Esophagus squamous epithelium (tissue), 5 donors: Measurements from ENCODE around the gene DLG2. TPM values are rescaled to one million over a fixed set of nuclear protein-coding genes. Genes with fewer than 3 reads are reported as not detected.
A peak's percentile ranks its signal among the peaks of the same experiment; 100 is the strongest.
"Not testable (repeated sequence)": the region's sequence is repeated elsewhere in the genome, so short reads cannot be mapped to it uniquely, and the experiment has no call there.

Experiments
- DNase-seq: peaks from one replicate; lab custom pipeline; 2025; lab: John Stamatoyannopoulos, UW
- H3K27ac ChIP-seq, 4 donors: fragments of 200-600 bp; sonication (generic); one replicate each; pipeline ENCODE4 v1.5.1; 2016 to 2019; ENCODE audit warnings: mild to moderate bottlenecking in 1 of 4
- H3K27me3 ChIP-seq, 4 donors: fragments of 200-600 bp; sonication (generic); 1 replicate in 3 of 4; 2 replicates in 1 of 4; pipeline versions ENCODE4 v1.5.1 to v1.6.0; 2017 to 2021; ENCODE audit warnings: antibody characterized with exemption in 1 of 4
- H3K36me3 ChIP-seq, 3 donors: fragments of 200-600 bp; sonication (generic); one replicate each; pipeline ENCODE4 v1.5.1; 2016 to 2019
- H3K4me1 ChIP-seq, 3 donors: fragments of 200-600 bp; sonication (generic); one replicate each; pipeline ENCODE4 v1.5.1; 2017 to 2019
- H3K4me3 ChIP-seq, 4 donors: fragments of 200-600 bp; sonication (generic); 1 replicate in 3 of 4; 2 replicates in 1 of 4; pipeline ENCODE4 v1.5.1; 2016 to 2019; ENCODE audit warnings: mild to moderate bottlenecking in 2 of 4, moderate library complexity in 1 of 4
- H3K9me3 ChIP-seq, 3 donors: fragments of 200-600 bp; sonication (generic); one replicate each; pipeline ENCODE4 v1.5.1; 2016 to 2019
- POLR2A ChIP-seq, 4 donors: fragments of 450-650 bp; IDR thresholded peaks; one replicate each; pipeline ENCODE4 v1.6.1; 2017; ENCODE audit warnings: antibody characterized with exemption in 4 of 4, mild to moderate bottlenecking in 4 of 4, moderate library complexity in 3 of 4
- WGBS, 2 donors: methylation state at CpG; one replicate each; pipeline ENCODE4 v1.1.5; 2018; 5-methylcytosine and 5-hydroxymethylcytosine counted together
- intact Hi-C: fragments of 100-400 bp; cut with DNase I; formaldehyde crosslinking; loops from one replicate; pipeline ENCODE4 v1.15.0; 2022
- total RNA-seq, 4 donors: library from RNA; depleted of rRNA; stranded (reverse); fragments of >200 nt; gene quantifications; one replicate each; pipeline ENCODE4 v1.1.0, GENCODE V29; 2016
- TF ChIP-seq, protein P1 (sequence below), 6 experiments: fragments of 450-650 bp in 4 of 6; fragments of 200-600 bp in 2 of 6; sonication (generic) in 2 of 6; IDR thresholded peaks; one replicate each; pipeline ENCODE4 v1.5.1; 2016 to 2019; ENCODE audit warnings: antibody characterized with exemption in 6 of 6, mild to moderate bottlenecking in 4 of 6, moderate library complexity in 4 of 6
- donor health status: DM: yes; HTN: yes; CAD: no.

Gene DLG2
- total RNA-seq, 4 donors from 2014 or later: 2.9 to 27.7 (median 12.6) TPM

DNA sequence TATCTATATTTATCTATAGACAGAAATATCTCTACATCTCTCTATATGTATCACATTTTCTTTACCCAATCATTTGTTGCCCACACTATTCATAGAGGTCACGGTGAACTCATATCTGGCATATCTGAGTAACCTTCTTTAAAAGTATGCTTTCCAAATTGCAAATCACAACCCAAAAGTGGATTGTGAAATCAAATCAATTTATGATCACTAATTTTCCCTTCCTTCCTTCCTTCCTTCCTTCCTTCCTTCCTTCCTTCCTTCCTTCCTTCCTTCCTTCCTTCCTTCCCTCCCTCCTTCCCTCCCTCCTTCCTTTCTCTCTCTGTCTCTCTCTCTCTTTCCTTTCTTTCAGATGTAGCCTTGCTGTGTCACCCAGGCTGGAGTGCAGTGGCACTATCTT is 1893.0 kb downstream of the DLG2 start:
- H3K27ac ChIP-seq: no peak overlapping the region
- intact Hi-C loops: no loop called here
- H3K36me3 ChIP-seq: no peaks in the 10 kb centered on the region
- DNase-seq: no peak
- WGBS, 2 donors: 75 to 88% methylated on average over 1 of the region's 1 CpG
- no peaks in the 10 kb centered on the region for H3K9me3 ChIP-seq
- H3K4me3 ChIP-seq: no peak overlapping the region
- no peaks in the 10 kb centered on the region for H3K27me3 ChIP-seq
- TF ChIP-seq, protein P1, sequence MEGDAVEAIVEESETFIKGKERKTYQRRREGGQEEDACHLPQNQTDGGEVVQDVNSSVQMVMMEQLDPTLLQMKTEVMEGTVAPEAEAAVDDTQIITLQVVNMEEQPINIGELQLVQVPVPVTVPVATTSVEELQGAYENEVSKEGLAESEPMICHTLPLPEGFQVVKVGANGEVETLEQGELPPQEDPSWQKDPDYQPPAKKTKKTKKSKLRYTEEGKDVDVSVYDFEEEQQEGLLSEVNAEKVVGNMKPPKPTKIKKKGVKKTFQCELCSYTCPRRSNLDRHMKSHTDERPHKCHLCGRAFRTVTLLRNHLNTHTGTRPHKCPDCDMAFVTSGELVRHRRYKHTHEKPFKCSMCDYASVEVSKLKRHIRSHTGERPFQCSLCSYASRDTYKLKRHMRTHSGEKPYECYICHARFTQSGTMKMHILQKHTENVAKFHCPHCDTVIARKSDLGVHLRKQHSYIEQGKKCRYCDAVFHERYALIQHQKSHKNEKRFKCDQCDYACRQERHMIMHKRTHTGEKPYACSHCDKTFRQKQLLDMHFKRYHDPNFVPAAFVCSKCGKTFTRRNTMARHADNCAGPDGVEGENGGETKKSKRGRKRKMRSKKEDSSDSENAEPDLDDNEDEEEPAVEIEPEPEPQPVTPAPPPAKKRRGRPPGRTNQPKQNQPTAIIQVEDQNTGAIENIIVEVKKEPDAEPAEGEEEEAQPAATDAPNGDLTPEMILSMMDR (IDR thresholded peaks at IDR 0.05): no peak
- no peak for TF ChIP-seq POLR2A (IDR thresholded peaks at IDR 0.05)
- H3K4me1 ChIP-seq: peaks cover 0 to 4% (median 0%) of the 10 kb centered on the region in 3 donors

DNA sequence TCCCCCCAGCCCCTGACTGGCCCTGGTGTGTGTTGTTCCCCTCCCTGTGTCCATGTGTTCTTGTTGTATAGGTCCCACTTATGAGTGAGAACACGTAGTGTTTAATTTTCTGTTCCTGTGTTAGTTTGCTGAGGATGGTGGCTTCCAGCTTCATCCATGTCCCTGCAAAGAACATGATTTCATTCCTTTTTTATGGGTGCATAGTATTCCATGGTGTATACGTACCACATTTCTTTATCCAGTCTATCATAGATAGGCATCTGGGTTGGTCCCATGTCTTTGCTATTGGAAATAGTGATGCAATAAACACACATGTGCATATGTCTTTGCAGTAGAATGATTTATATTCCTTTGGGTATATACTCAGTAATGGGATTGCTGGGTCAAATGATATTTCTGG is 1895.9 kb downstream of the DLG2 start:
- H3K4me1 ChIP-seq, intact Hi-C loops, H3K36me3 ChIP-seq, H3K27ac ChIP-seq, H3K9me3 ChIP-seq, DNase-seq, H3K4me3 ChIP-seq, H3K27me3 ChIP-seq: not testable (repeated sequence)
- 93 to 94% methylated on average over 2 of the region's 2 CpGs for WGBS, 2 donors

DNA sequence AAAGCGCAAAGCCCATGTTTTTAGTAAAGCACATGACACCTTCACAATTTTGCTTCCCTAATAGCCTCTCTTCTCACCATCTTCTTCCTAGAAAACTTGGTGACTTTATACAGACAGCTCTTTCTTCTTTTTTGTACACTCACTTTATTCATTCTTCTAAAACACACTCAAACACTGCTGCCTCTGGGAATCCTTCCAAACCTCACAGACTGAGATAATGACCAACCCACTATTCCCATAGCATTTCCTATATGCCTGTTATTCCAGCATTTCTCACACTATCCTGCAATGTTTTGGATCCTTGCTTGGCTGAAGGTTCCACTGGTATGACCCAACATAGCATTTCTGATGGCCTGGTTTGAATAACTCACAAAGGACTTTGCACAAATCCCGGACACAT is 1898.9 kb downstream of the DLG2 start:
- 86 to 97% methylated on average over 2 of the region's 2 CpGs for WGBS, 2 donors
- Histone ChIP-seq H3K36me3 (no peaks in the 10 kb centered on the region), H3K4me1 (peaks cover 0 to 26% (median 4%) of the 10 kb centered on the region in 3 donors), H3K27ac (no peak overlapping the region), H3K9me3 (no peaks in the 10 kb centered on the region), H3K27me3 (no peaks in the 10 kb centered on the region), H3K4me3 (no peak overlapping the region)
- intact Hi-C loops: no loop called here
- TF ChIP-seq POLR2A (IDR thresholded peaks at IDR 0.05): no peak
- TF ChIP-seq, protein P1 (IDR thresholded peaks at IDR 0.05): no peak
- DNase-seq: no peak

DNA sequence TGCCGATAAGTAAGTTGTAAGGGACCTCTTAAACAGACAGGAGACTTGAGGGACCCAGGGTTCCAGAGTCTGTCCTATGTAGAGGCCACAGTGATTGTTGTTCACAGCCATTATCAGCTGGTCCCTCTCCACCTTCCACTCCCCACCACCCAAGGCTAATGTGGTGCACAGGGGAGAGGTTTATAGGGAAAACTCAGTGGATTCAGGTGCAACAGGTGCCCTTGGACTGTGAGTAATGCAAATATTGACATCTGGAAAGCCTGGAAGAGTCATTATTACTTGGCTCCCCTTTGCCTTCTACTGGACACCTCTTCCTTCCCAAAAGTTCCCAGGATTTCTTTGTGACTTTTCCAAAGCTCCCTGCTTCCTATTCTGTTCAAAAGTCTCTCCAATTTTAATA is 1899.9 kb downstream of the DLG2 start:
- Histone ChIP-seq H3K4me3 (no peak overlapping the region), H3K27ac (no peak overlapping the region), H3K9me3 (no peaks in the 10 kb centered on the region), H3K4me1 (peaks cover 0 to 36% (median 5%) of the 10 kb centered on the region in 3 donors), H3K27me3 (no peaks in the 10 kb centered on the region), H3K36me3 (no peaks in the 10 kb centered on the region)
- DNase-seq: no peak
- intact Hi-C loops: no loop called here
- TF ChIP-seq, protein P1 (IDR thresholded peaks at IDR 0.05): no peak
- TF ChIP-seq POLR2A (IDR thresholded peaks at IDR 0.05): no peak
- WGBS, 2 donors: 60 to 100% methylated on average over 1 of the region's 1 CpG

DNA sequence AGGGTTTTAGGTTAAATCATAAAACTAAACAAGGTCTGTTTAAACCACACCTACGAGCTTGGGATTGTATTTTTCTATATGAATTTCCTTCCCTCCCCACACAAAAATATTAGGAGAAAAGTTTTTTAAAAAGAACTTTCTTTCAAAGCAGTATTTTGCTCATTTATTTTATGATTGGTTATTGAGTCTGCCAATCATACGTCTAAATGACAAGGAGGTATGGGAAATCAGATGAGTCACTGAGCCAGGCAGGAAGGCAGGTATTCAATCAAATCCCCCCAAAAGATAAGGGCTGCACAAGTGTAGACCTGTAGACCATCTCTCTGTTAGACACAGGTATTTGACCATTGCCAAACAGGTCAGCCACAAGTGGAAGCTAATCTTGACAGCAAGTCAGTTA is 1900.8 kb downstream of the DLG2 start:
- TF ChIP-seq, protein P1 (IDR thresholded peaks at IDR 0.05): no peak
- no peak for TF ChIP-seq POLR2A (IDR thresholded peaks at IDR 0.05)
- Histone ChIP-seq H3K27me3 (no peaks in the 10 kb centered on the region), H3K4me1 (peaks cover 0 to 46% (median 5%) of the 10 kb centered on the region in 3 donors), H3K4me3 (no peak overlapping the region), H3K36me3 (no peaks in the 10 kb centered on the region), H3K9me3 (no peaks in the 10 kb centered on the region), H3K27ac (no peak overlapping the region)
- WGBS, 2 donors: 56 to 67% methylated on average over 2 of the region's 2 CpGs
- no peak for DNase-seq
- intact Hi-C loops: no loop called here

DNA sequence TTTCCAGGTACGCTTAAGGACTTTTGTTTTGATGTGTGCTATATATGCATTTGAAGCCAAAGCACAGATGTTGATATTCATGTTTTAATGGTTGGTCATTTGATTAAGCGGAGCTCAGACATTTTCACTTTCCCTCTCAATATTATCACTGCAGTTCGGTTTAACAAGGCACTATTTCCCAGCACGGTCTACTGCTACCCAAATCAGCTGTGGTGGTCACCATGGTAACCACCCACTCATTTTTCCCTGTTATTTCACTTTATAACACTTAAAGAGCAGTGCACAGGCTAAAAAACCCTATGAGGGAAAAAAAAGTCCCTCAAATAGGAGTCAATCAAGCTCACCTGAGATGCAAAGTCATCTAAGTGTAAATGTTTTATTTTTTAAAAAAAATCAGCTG is 1901.4 kb downstream of the DLG2 start:
- WGBS, 2 donors: 30 to 32% methylated on average over 4 of the region's 4 CpGs
- Histone ChIP-seq H3K27me3 (no peaks in the 10 kb centered on the region), H3K4me3 (peak overlapping the region in 1 of 4 donors; percentile 62), H3K9me3 (no peaks in the 10 kb centered on the region), H3K36me3 (no peaks in the 10 kb centered on the region), H3K27ac (no peak overlapping the region), H3K4me1 (peaks cover 0 to 51% (median 5%) of the 10 kb centered on the region in 3 donors)
- intact Hi-C loops: no loop called here
- DNase-seq: no peak
- TF ChIP-seq, protein P1 (IDR thresholded peaks at IDR 0.05): no peak
- no peak for TF ChIP-seq POLR2A (IDR thresholded peaks at IDR 0.05)
